ENCODE results near the gene ARHGEF3. TPM values are rescaled to one million over a fixed set of nuclear protein-coding genes. Genes with fewer than 3 reads are reported as not detected.
"Not testable (repeated sequence)": the region's sequence is repeated elsewhere in the genome, so short reads cannot be mapped to it uniquely, and the experiment has no call there.

The ARHGEF3 gene
- total RNA-seq, 2 experiments from 2014 or later: 34.4 to 38.3 TPM

DNA sequence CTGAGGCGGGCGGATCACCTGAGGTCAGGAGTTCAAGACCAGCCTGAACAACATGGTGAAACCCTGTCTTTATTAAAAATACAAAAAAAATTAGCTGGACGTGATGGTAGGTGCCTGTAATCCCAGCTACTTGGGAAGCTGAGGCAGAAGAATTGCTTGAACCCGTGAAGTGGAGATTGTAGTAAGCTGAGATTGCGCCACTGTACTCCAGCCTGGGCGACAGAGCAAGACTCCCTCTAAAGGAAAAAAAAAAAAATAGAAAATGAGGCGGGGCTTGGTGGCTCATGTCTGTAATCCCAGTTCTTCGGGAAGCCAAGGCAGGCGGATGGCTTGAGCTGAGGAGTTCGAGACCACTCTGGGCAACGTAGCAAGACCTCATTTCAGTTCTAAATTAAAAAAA is 43.7 kb downstream of the ARHGEF3 start:
- ChIA-PET POLR2A (interaction anchor here (1.2 to 1.9 kb wide), 2 partner anchors 41 to 43 kb away, joined by 5 to 7 read pairs; partner anchors contain the start of gene ARHGEF3), CTCF (interaction anchor here (0.9 to 2.0 kb wide), 9 partner anchors 26 to 231 kb away, joined by 3 to 14 read pairs (median 4); no protein-coding TSS in a partner anchor)
- not testable (repeated sequence) for H3K27me3 Mint-ChIP-seq; H3K9me3 Mint-ChIP-seq (ENCODE audit: low read depth); DNase-seq; H3K4me3 Mint-ChIP-seq; H3K27ac Mint-ChIP-seq; ATAC-seq
- Mint-ChIP-seq H3K36me3 (ENCODE audit: low read depth) (peaks cover 65% of the 10 kb centered on the region), H3K4me1 (peaks cover 83% of the 10 kb centered on the region)
- intact Hi-C loops (cut with DNase I, micrococcal nuclease): loop anchor here (1.0 to 10.0 kb wide), 6 partner anchors 25 to 837 kb away; partner anchors contain the start of gene ARF4 (in 1 of the 2)

DNA sequence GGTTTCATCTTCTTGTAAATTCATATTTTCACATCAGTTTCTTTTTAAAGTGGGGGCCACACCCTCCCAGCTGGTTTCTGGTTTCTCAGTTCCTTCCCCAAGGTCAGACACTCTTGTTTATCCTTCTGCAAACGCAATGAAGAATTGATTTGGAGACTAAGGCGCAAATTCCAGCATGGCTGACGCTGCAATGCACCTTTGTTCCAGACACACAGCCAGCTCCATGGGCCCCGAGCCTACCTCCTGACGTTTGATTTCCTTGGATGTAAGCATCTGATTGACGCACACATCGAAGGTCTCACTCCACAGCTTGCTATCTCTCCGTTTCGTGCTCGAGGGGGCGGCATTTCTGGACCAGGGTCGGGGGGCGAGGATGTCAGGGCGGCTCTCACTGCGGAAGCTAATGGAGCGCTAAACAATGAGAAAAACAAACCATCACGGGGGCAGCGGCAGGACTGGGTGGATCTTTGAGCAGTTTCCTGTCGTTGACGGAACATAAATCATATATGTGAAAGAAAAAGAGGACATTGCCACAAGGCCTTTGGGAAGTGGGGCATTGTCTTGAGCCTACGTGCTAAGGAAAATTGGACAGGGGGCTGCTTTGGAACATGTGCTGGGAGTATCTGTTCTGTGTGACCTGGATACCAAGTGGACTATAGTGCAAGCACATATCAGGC is 46.9 kb downstream of the ARHGEF3 start:
- H3K27ac Mint-ChIP-seq: peak overlapping the region; percentile 77
- H3K36me3 Mint-ChIP-seq (ENCODE audit: low read depth): peaks cover 63% of the 10 kb centered on the region
- DNase-seq (peak; percentile 39), ATAC-seq (no peak)
- intact Hi-C loops (cut with DNase I, micrococcal nuclease): loop anchor here (5.0 to 10.0 kb wide), 3 partner anchors 43 to 840 kb away; partner anchors contain the start of gene ARF4 (in 1 of the 2)
- H3K4me1 Mint-ChIP-seq: peaks cover 74% of the 10 kb centered on the region
- no peaks in the 10 kb centered on the region for H3K27me3 Mint-ChIP-seq
- no peaks in the 10 kb centered on the region for H3K9me3 Mint-ChIP-seq (ENCODE audit: low read depth)
- ChIA-PET POLR2A (interaction anchor here (0.6 to 1.5 kb wide), 3 partner anchors 45 to 132 kb away, joined by 3 to 4 read pairs (median 3); no protein-coding TSS in a partner anchor), CTCF (interaction anchor here (0.7 to 7.2 kb wide), 10 partner anchors 12 to 197 kb away, joined by 3 to 89 read pairs (median 3); partner anchors contain the start of gene ARHGEF3)
- H3K4me3 Mint-ChIP-seq: peak overlapping the region; percentile 62

DNA sequence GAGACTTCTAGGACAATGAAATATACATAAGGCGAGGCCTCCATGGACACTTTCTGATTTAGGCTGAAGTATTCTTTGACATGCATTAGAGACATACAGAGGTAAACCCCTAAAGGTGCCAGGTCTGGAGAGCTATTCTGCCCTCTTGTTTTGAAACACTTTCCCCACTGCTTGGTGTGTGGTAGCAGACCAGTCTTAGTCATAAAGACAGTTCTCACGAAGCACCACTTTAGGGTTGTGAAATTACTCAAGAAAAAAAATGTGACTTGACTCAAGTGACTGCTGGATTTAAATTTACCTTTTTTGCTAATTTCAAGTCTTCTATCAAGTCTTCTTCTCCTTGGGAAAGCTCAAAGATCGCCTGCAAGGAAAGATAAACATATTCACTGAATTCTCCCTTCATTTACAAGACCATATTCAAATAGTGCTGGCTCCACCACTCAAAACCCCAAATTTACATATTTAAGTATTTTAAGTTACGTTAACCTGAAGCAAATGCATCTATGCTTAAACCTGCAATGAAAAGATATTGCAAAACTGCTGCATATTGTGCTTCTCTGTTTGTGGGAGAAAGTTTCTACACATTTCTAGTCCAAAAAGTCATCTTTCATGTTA is 48.4 kb downstream of the ARHGEF3 start:
- H3K36me3 Mint-ChIP-seq (ENCODE audit: low read depth): peaks cover 67% of the 10 kb centered on the region
- ChIA-PET CTCF (interaction anchor here (0.8 to 7.2 kb wide), 8 partner anchors 10 to 236 kb away, joined by 3 to 89 read pairs (median 4); partner anchors contain the start of gene ARHGEF3), POLR2A (interaction anchor here (0.5 to 1.1 kb wide), 4 partner anchors 10 to 111 kb away, joined by 3 to 4 read pairs (median 4); no protein-coding TSS in a partner anchor)
- peak overlapping the region; percentile 21 for H3K4me3 Mint-ChIP-seq
- H3K9me3 Mint-ChIP-seq (ENCODE audit: low read depth): no peaks in the 10 kb centered on the region
- H3K27me3 Mint-ChIP-seq: no peaks in the 10 kb centered on the region
- peak overlapping the region; percentile 70 for H3K27ac Mint-ChIP-seq
- peak; percentile 66 for DNase-seq
- H3K4me1 Mint-ChIP-seq: peaks cover 59% of the 10 kb centered on the region
- intact Hi-C loops (cut with DNase I, micrococcal nuclease): loop anchor here (1.0 to 10.0 kb wide), 8 partner anchors 28 to 841 kb away; partner anchors contain the start of genes ARF4 (in 1 of the 2) and ARHGEF3 (in 1 of the 2)
- ATAC-seq: peak; percentile 98

DNA sequence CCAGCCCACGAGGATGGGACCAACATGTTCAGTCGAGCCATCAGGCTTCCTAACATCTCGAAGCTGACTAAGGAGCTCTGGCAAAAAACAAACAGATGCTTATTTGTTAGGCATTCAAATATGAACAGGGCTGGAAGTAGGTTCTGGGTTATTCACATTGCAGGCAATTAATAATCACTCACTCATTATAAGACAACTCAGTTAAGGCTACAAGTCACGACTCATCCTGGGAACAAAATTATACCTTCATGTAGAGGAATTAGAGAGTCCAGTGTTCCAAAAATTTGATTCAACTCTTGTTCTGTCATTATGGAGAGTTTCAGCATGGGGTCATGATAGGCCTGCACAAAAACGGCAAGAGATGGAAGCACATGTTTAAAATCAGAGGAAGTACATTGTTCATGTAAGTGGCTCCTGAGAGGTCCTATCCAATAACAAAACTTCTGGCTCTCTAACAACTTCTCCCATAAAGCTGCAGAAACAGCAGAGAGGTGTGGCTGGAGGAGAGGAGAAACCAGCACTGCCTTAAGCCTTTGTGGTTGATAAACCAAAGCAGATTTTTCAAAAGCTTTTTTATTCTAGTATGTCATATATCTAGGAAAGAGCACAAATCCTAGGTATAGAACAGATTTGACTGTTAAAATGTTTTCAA is 50.6 kb downstream of the ARHGEF3 start:
- POLR2A ChIA-PET: no interaction called here
- DNase-seq: no peak
- Mint-ChIP-seq H3K4me3 (no peak overlapping the region), H3K27me3 (no peaks in the 10 kb centered on the region), H3K36me3 (ENCODE audit: low read depth) (peaks cover 59% of the 10 kb centered on the region), H3K9me3 (ENCODE audit: low read depth) (no peaks in the 10 kb centered on the region), H3K4me1 (peaks cover 46% of the 10 kb centered on the region), H3K27ac (peak overlapping the region; percentile 4)
- CTCF ChIA-PET: interaction anchor here (1.6 to 7.2 kb wide), 3 partner anchors 27 to 238 kb away, joined by 5 to 89 read pairs (median 19); partner anchors contain the start of gene ARHGEF3
- ATAC-seq: no peak
- intact Hi-C loops (cut with DNase I, micrococcal nuclease): loop anchor here (5.0 to 10.0 kb wide), 2 partner anchors 39 to 844 kb away; partner anchors contain the start of gene ARF4 (in 1 of the 2)

DNA sequence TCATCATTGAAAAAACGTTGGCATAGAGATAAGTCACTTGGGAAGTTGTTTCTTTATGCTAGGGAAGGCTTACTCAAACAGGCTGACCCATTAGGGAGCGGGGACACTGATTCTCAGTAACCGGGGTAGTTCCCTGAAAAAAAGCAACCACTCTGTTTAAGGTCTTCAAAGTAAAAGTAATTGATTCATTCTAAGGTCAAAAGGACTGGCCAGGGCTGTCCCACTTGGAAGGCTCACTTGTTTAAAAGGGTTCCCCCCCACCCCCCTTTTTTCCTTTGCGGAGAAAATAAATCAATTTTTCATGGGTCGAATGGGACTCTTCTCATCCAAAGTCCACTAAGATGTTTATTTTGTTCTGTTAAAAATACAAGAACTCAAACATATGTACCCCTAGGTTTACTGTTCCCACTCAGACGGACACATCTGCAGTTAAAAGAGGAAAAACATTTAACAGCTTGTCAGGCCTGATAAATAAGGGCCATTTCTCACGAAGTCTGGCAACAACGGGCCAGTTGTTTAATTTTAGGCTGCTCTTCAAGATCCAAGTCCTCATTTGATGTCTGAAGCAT is 53.0 kb downstream of the ARHGEF3 start:
- H3K4me1 Mint-ChIP-seq: peaks cover 28% of the 10 kb centered on the region

DNA sequence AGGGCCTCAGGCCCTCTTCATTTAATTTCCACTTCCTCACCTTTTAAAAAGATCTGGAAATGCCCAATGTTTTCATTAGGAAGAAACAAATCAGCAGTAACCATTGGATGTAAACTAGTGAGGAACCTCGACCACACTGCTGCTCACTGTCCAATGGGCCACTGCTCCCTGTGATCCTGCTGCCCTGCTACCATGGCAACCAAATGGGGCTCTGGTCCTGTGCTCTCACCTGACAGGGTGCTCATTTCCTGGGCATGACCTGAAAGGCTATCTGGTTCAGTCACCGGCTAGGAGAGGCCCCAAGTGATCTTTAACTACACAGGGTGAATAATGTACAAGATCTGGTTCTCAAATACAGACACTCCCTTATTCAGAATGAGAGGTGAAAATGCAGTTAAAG is 54.6 kb downstream of the ARHGEF3 start:
- ATAC-seq: no peak
- no peak for DNase-seq
- H3K4me1 Mint-ChIP-seq: peaks cover 12% of the 10 kb centered on the region
- H3K27ac Mint-ChIP-seq: no peak overlapping the region
- POLR2A ChIA-PET: no interaction called here
- no peaks in the 10 kb centered on the region for H3K9me3 Mint-ChIP-seq (ENCODE audit: low read depth)
- no peaks in the 10 kb centered on the region for H3K27me3 Mint-ChIP-seq
- intact Hi-C loops (cut with DNase I, micrococcal nuclease): no loop called here
- peaks cover 63% of the 10 kb centered on the region for H3K36me3 Mint-ChIP-seq (ENCODE audit: low read depth)
- H3K4me3 Mint-ChIP-seq: no peak overlapping the region
- CTCF ChIA-PET: interaction anchor here (0.8 to 7.4 kb wide), 4 partner anchors 11 to 153 kb away, joined by 3 to 52 read pairs (median 3); no protein-coding TSS in a partner anchor

More for the DNA sequence above, 53.0 kb downstream of the ARHGEF3 start:
- Mint-ChIP-seq H3K36me3 (ENCODE audit: low read depth) (peaks cover 63% of the 10 kb centered on the region), H3K9me3 (ENCODE audit: low read depth) (no peaks in the 10 kb centered on the region), H3K27me3 (no peaks in the 10 kb centered on the region), H3K4me3 (no peak overlapping the region), H3K27ac (no peak overlapping the region)
- ChIA-PET POLR2A (no interaction called here), CTCF (interaction anchor here (7.2 to 7.4 kb wide), 2 partner anchors 50 to 51 kb away, joined by 52 to 89 read pairs; partner anchors contain the start of gene ARHGEF3)
- intact Hi-C loops (cut with DNase I, micrococcal nuclease): no loop called here
- no peak for ATAC-seq
- DNase-seq: no peak

DNA sequence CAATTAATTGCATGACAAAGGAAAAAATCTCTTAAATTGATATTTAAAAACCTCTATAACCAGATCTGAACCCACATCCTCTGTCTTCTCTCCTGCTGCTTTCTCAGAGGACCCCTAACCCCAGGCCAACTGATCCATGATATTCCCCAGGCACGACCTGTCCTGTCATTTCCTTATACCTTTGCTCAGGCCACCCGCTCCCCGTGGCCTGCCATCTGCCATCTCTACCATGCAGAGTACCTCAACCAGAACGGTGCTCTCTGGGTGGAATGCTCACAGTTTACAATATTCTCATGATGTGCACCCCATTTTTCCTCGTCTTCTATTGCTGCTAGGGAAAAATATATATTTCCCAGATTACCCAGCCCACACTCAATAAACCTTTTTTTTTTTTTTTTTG is 57.7 kb downstream of the ARHGEF3 start:
- intact Hi-C loops (cut with DNase I, micrococcal nuclease): no loop called here
- Mint-ChIP-seq H3K27me3 (no peaks in the 10 kb centered on the region), H3K9me3 (ENCODE audit: low read depth) (no peaks in the 10 kb centered on the region), H3K27ac (peak overlapping the region; percentile 38), H3K4me1 (peaks cover 12% of the 10 kb centered on the region), H3K36me3 (ENCODE audit: low read depth) (peaks cover 53% of the 10 kb centered on the region), H3K4me3 (no peak overlapping the region)
- POLR2A ChIA-PET: interaction anchor here (0.6 kb wide), 1 partner anchor 35 kb away, joined by 13 read pairs; no protein-coding TSS in a partner anchor
- ATAC-seq (no peak), DNase-seq (no peak)
- CTCF ChIA-PET: interaction anchor here (0.7 to 7.4 kb wide), 7 partner anchors 18 to 245 kb away, joined by 3 to 52 read pairs (median 4); no protein-coding TSS in a partner anchor

DNA sequence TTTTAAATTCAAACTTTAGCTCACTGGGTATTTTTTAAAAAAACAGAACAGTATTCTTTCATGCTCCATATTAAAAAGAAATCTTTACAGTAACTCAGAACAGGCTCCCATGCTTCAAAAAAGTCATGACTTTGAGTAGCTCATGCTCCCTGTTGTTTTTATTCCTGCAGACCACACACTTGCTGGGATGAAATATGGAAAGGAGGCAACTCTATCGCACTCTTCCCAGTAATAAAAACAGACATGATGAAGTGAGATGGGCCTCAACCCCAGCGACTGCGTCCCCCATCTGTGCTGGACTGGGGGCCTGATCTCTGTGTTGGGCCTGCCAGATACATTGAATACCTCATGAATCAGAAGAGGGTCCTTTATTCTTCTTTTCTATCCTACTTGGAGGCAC is 58.9 kb downstream of the ARHGEF3 start:
- POLR2A ChIA-PET: interaction anchor here (0.6 to 0.9 kb wide), 2 partner anchors 10 to 346 kb away, joined by 3 to 4 read pairs; no protein-coding TSS in a partner anchor
- H3K4me1 Mint-ChIP-seq: peaks cover 12% of the 10 kb centered on the region
- no peak for ATAC-seq

DNA sequence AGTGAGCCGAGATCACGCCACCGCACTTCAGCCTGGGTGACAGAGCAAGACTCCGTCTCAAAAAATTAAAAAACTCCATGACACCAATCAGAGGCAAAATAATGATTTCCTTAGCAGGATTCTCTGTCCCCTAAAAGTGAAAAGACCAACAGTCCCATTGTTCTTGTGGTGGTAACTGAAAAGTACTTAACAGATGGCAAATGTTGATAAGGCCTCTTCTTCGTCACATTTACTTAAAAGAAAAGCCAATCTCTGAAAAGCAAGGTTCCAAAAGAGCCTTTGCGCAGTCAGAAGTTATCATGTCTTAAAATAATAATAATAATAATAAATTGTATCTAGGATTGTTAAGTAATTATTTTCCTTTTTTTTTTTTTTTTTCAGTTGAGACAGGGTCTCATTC is 62.7 kb downstream of the ARHGEF3 start:
- POLR2A ChIA-PET: no interaction called here
- CTCF ChIA-PET: interaction anchor here (0.6 kb wide), 2 partner anchors 80 to 398 kb away, joined by 3 to 4 read pairs; no protein-coding TSS in a partner anchor
- Mint-ChIP-seq H3K9me3 (ENCODE audit: low read depth) (no peaks in the 10 kb centered on the region), H3K27me3 (no peaks in the 10 kb centered on the region), H3K36me3 (ENCODE audit: low read depth) (peaks cover 57% of the 10 kb centered on the region), H3K27ac (no peak overlapping the region), H3K4me3 (no peak overlapping the region), H3K4me1 (peaks cover 27% of the 10 kb centered on the region)
- intact Hi-C loops (cut with DNase I, micrococcal nuclease): no loop called here
- ATAC-seq (no peak), DNase-seq (no peak)

More for the DNA sequence above, 58.9 kb downstream of the ARHGEF3 start:
- Mint-ChIP-seq H3K9me3 (ENCODE audit: low read depth) (no peaks in the 10 kb centered on the region), H3K4me3 (no peak overlapping the region), H3K27ac (no peak overlapping the region), H3K36me3 (ENCODE audit: low read depth) (peaks cover 50% of the 10 kb centered on the region), H3K27me3 (no peaks in the 10 kb centered on the region)
- intact Hi-C loops (cut with DNase I, micrococcal nuclease): no loop called here
- no peak for DNase-seq
- CTCF ChIA-PET: interaction anchor here (0.6 to 7.4 kb wide), 5 partner anchors 11 to 232 kb away, joined by 3 to 52 read pairs (median 4); no protein-coding TSS in a partner anchor

DNA sequence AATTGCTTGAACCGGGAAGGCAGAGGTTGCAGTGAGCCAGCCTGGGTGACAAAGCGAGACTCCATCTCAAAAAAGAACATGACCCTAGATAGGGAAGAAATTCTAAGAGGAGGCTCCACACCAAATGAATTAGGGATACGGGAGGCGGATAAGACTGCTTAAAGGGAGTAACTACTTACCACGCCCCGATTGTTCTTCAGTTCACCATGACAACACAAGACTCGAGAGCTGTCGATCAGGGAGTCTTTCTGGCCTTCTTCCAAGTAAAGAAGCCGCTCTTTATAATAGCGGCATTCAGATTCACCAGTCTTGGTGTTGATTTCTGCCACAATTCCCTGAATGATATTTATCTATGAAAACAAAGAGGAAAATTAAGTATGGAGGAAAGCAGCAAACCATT is 64.7 kb downstream of the ARHGEF3 start:
- ATAC-seq (no peak), DNase-seq (no peak)
- no peaks in the 10 kb centered on the region for H3K27me3 Mint-ChIP-seq
- H3K4me1 Mint-ChIP-seq: peaks cover 32% of the 10 kb centered on the region
- H3K27ac Mint-ChIP-seq: no peak overlapping the region
- no peak overlapping the region for H3K4me3 Mint-ChIP-seq
- CTCF ChIA-PET: interaction anchor here (0.6 to 3.3 kb wide), 5 partner anchors 10 to 259 kb away, joined by 3 to 19 read pairs (median 3); no protein-coding TSS in a partner anchor
- H3K9me3 Mint-ChIP-seq (ENCODE audit: low read depth): no peaks in the 10 kb centered on the region
- peaks cover 51% of the 10 kb centered on the region for H3K36me3 Mint-ChIP-seq (ENCODE audit: low read depth)
- POLR2A ChIA-PET: no interaction called here
- intact Hi-C loops (cut with DNase I, micrococcal nuclease): no loop called here

Data from activated CD4-positive, alpha-beta T cell treated with anti-CD3 and anti-CD28 coated beads for 36 hours (primary cell).